NCI-H510A treated with DMSO at 0.1 percent for 48 hours (cell line): Measurements from ENCODE around the gene HEG1.
A peak's percentile ranks its signal among the peaks of the same experiment; 100 is the strongest.
"Not testable (repeated sequence)": the region's sequence is repeated elsewhere in the genome, so short reads cannot be mapped to it uniquely, and the experiment has no call there.

Experiments
- DNase-seq: peaks from one replicate; lab custom pipeline; 2025; lab: John Stamatoyannopoulos, UW

HEG1 gene

GRCh38 chr3:125055913-125056745 is at the start of gene HEG1:
HEG1 (minus strand) TSS chr3:125055997; CDS start chr3:125055890, 107 bp downstream.
- DNase-seq, result peak; percentile 44

- no peak for DNase-seq
These were observed 49.3 kb upstream of the HEG1 start for GRCh38 chr3:125105116-125105515.

- no peak for DNase-seq
These were observed 48.8 kb upstream of the HEG1 start for GRCh38 chr3:125104639-125105038.

DNA sequence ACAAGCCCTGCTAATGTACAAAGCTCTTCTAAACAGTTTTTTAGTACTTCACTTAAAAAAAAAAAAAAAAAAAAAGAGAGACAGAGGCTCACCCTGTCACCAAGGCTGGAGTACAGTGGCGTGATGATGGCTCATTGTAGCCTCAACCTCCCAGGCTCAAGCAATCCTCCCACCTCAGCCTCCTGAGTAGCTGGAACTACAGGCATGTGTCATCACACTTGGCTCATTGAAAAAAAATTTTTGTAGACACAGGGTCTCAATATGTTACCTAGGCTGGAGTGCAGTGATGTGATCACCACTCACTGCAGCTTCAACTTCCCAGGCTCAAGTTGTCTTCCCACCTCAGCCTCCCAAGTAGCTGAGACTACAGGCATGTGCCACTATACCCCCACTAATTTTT is 47.6 kb upstream of the HEG1 start:
- DNase-seq, result no peak

- no peak for DNase-seq
These were observed 46.7 kb upstream of the HEG1 start for GRCh38 chr3:125102470-125102869.

- DNase-seq, result no peak
These were observed 43.0 kb upstream of the HEG1 start for GRCh38 chr3:125098611-125099291.

- DNase-seq, result no peak
These were observed 34.9 kb upstream of the HEG1 start for GRCh38 chr3:125090649-125091048.

GRCh38 chr3:125087768-125088391 is 32.1 kb upstream of the HEG1 start:
- DNase-seq, result no peak

DNA sequence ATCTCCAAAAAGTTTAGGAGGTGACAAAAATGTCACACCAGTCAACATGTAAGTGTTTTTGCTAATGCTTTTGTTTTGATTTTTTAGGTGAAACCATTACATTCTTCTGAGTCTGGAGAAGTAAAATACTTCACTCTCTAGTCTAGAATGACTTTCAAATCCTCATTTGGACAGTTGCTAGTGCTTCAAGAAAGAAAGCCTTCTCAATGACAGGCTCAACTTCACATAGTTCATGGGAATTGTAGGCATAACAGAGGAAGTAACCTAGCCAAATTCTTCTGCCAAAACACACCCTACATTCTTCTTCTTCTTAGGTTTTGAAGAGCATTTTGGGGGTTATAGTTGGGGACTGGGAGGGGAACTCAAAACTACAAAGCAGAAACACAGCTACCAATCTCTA is 29.4 kb upstream of the HEG1 start:
- no peak for DNase-seq

DNA sequence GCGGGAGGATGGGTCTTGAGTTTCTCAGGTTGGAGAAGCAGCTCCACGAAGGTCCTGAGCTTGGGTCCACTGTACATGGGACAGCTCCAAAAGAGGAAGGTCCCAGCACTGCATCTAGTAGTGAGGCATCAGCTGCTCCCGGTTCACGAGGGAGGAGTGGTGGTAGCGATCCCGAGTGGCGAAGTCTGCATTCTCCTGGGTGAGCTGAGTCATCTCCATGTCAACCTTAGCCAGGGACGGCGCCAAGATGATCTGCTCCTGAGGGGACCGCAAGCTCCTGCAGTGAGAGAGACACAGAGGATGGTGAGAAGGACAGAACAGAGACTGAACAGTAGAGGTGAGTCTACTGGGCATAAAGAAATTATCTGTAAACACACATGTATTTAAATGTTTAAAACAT is 28.0 kb upstream of the HEG1 start:
- no peak for DNase-seq

DNA sequence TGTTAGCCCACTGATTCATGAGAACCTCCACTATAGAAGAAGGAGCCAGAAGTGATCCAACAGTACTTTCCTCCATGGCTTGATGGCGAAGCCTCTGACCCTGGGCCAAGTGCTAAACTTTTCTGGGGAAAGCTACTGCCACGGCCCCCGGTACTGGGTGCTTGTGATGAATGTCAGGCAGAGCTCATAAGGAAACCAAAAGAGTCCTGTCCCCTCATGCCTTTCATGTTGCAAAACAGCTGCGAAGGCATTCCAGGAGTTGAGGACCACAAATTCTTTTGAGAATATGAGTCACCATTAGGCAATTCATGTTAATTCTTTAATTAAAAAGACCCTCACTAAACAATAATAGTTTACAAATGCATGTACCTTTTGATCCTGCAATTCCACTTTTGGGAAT is 26.5 kb upstream of the HEG1 start:
- not testable (repeated sequence) for DNase-seq

GRCh38 chr3:125080077-125080476 is 24.3 kb upstream of the HEG1 start:
- no peak for DNase-seq

- DNase-seq, result no peak
These were observed 23.9 kb upstream of the HEG1 start for GRCh38 chr3:125079675-125080045.

DNA sequence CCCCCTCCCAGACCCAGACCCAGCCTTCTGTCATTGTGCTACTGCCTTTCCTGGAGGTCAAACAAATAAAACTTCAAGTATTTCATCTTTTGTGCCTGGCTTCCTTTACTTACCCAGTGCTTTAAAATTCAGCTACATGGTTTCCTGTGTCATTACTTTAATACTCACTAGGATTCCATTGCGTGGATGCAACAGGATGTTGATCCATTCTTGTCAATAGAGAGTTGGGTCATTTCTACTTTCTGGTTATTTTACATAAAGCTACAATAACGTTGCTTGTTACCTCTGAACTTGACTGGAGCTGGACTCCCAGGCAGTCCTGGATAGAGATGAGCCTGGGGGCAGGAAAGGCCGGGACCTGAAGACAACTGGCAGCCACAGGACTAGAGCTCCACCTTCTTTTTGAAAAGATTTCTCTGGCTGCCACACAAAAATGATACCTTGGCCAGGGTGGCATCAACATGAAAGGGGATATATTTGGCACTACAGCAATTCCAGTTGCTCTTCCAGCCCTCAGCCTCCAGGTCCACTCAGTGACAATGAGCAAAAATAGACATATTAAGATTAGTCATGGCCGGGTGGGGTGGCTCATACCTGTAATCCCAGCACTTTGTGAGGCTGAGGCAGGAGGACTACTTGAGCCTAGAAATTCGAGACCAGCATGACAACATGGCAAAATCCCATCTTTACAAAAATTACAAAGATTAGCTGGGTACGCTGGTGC is 23.3 kb upstream of the HEG1 start:
- no peak for DNase-seq

DNA sequence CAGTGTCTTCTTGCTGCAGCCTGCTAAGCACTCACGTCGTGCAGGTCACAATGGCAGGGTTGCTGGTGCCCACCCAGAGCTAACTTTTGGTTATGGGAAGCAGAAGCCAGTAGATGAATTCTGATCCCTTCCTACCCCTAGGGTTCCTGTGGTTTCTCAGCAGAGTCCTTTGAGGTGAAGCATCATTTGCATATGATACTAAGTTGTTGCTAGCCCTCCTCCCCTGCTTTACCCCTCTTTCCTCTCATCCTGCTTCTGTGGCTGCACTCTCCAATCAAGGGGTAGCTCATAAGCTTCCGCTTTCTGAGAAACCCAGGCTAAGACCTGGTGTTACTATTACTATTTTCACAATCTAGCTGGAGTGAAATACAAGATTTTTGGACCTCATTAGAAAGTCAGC is 22.1 kb upstream of the HEG1 start:
- DNase-seq, result no peak

DNA sequence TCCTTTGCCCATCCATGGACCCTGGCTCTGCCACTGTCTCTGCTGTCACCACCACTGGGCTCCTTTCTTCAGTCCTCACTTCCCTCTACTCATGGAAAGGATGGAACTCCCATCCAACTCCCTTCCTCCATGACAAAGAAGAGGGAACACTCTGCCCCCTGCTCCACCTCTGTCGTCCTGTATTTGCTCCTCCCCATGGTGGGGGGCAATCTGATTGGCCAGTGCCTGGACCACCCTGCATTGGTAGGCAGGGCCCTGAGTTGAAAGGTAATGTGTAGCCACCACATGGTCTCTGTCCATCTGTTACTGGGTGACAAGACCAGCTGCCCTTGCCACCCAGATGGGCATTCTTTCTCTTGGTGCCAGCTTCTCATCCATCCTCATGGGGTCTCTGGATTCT is 20.7 kb upstream of the HEG1 start:
- DNase-seq, result no peak

DNA sequence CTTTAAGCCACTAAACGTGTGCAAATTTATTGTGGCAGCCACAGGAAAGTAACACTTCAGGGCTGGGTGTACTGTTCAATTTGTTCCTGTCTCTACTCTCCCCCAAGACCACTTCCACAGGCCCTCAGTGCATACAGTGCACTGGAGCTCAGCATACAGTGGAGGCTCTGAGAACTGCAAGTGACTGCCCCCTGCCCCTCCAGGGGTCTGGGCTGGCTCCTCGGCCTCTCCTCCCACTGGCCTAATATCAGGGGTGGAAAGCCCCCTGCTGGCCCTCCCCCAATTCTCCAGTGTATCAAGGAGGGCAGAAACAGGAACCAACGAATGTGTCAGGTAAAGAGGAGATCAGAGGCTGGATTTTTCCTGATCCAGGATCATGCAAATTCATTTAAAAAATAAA is 19.9 kb upstream of the HEG1 start:
- no peak for DNase-seq

DNA sequence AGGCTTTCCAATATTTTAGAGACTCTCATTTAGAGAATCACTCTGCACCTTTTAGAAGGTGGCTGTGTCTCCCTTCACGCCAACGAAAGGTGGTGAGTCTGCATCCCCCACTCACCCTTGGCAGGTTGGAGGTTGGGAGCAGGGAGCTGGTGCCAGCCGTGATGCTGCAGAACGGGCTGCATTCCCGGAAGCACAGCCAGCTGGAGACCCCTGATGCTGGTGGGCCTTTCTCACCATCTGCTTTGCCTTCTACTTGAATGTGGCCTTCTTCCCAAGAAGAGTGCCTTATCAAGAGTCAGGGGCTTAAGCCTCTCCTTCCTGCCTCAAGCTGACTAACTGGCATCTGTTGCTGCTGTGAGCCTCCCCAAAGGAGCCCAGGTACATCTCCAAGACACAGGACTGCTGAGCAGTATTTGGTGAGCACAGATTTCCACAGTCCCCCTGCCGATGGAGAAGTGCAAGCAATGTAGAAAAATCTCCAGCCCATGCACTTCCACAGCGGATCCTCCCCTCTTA is 17.7 kb upstream of the HEG1 start:
- DNase-seq, result no peak

DNA sequence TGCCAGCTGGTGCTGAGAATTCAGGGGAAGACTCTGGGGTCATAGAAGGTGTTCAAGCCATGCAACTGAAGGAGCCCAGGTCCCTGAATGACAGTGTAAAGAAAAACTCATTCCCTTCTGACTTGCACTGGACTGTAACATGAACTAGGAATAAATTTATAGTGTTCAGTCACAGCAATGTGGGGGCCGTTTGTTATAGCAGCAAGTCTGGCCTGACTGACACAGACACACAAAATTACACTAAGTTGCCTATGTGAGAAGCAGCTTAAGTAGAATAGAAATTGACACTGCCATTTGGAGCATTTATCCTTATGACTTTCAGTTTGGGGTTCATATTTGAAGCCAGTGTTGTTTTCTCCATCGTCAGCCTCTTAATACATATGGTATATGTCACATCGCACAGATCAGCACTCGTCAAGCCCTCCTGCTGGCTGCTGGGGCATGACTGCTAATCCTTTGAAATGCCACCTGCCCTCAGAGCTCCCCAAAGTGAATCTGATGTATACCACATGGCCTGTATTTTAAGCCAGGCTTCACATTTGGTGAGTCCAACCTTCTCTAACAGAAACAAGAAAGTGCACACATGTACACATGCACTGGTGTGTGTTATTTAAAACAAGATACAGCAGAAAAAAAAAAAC is 17.1 kb upstream of the HEG1 start:
- no peak for DNase-seq

GRCh38 chr3:125072301-125072700 is 16.5 kb upstream of the HEG1 start:
- no peak for DNase-seq

- DNase-seq, result no peak
These were observed 14.4 kb upstream of the HEG1 start for GRCh38 chr3:125069968-125070745.
